ENCODE data around the gene DUSP28.

DNA sequence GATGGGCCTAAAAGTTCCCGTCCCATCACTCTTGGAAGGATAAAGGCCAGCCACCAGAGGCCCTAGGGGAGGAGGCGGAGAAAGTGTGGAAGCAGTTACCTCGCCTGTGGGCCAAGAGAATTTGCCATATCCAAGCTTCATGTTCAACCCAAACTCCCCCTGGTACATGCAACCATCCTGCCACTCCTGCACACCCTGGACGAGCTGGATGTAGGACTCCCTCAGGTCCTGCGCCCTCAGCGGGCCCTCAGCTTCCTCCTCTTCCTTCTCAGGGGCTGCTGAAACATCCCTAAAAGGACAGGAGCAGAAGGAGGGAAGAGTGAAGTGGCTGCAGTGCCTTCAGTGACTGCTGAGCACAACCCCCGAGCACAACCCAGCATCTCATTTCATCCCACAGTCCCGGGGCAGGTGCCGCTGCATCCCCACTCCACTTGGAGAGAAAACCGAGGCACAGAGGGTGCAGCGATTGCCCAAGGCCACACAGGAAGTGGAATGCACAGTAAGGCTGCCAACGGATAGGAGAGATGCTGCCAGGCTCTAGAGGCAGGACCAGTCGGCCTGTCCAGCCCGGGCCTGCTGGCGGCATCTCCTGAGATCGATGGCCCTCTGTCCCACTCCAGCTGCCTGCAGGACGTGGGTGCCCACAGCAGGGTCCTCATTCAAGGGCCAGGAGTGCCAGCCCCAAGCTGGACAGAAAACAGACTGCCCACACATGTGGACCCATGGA, 5.2 kb upstream of the DUSP28 start:
- TF ChIP-seq, protein P1, sequence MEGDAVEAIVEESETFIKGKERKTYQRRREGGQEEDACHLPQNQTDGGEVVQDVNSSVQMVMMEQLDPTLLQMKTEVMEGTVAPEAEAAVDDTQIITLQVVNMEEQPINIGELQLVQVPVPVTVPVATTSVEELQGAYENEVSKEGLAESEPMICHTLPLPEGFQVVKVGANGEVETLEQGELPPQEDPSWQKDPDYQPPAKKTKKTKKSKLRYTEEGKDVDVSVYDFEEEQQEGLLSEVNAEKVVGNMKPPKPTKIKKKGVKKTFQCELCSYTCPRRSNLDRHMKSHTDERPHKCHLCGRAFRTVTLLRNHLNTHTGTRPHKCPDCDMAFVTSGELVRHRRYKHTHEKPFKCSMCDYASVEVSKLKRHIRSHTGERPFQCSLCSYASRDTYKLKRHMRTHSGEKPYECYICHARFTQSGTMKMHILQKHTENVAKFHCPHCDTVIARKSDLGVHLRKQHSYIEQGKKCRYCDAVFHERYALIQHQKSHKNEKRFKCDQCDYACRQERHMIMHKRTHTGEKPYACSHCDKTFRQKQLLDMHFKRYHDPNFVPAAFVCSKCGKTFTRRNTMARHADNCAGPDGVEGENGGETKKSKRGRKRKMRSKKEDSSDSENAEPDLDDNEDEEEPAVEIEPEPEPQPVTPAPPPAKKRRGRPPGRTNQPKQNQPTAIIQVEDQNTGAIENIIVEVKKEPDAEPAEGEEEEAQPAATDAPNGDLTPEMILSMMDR (conservative IDR thresholded peaks at IDR 0.05): no peak
- no peak for TF ChIP-seq EZH2 (IDR thresholded peaks at IDR 0.05; ENCODE audit: low read depth)
